BJ (cell line): ENCODE results near the gene SHISA8. TPM values are rescaled to one million over a fixed set of nuclear protein-coding genes. Genes with fewer than 3 reads are reported as not detected.
"Not testable (repeated sequence)": the region's sequence is repeated elsewhere in the genome, so short reads cannot be mapped to it uniquely, and the experiment has no call there.

Source experiments
- CTCF ChIA-PET: fragments of 350-600 bp; formaldehyde crosslinking; extraction: SDS; loops from one replicate; lab custom pipeline; 2021; ENCODE audit warnings: antibody characterized with exemption, inconsistent platforms; lab: Yijun Ruan, JAX
- POLR2A ChIA-PET: fragments of 300-600 bp; sonication (Branson Sonifier 250); formaldehyde crosslinking; extraction: SDS; loops from one replicate; lab custom pipeline; 2021; ENCODE audit warnings: antibody characterized with exemption; lab: Charles Lee
- DNase-seq: peaks from one replicate; pipeline ENCODE4 v3.0.0-alpha.2; 2011; ENCODE audit warnings: low read depth
- H3K27me3 ChIP-seq: 2 replicates; pipeline ENCODE4 v1.6.0; 2011; ENCODE audit warnings: low read length; ENCODE audit not compliant: control insufficient read depth, insufficient read depth
- H3K36me3 ChIP-seq: 2 replicates; pipeline ENCODE4 v1.5.1; 2011; ENCODE audit warnings: low read length; ENCODE audit not compliant: control insufficient read depth, insufficient read depth
- H3K4me3 ChIP-seq: 2 replicates; pipeline ENCODE4 v1.5.1; 2011; ENCODE audit warnings: low read depth, mild to moderate bottlenecking, control low read depth, low read length
- CTCF ChIP-seq: IDR thresholded peaks from 2 replicates; pipeline ENCODE4 v1.5.1; 2011; ENCODE audit warnings: low read depth, mild to moderate bottlenecking, control low read depth, inconsistent platforms, low read length, moderate library complexity; ENCODE audit not compliant: insufficient read depth
- polyA plus RNA-seq: library from polyadenylated mRNA; depleted of rRNA; stranded (reverse); fragments of >200 nt; gene quantifications from 2 replicates; pipeline ENCODE4 v1.2.3, GENCODE V29; 2011

SHISA8 gene
- polyA plus RNA-seq, 1 experiment, result not detected

DNA sequence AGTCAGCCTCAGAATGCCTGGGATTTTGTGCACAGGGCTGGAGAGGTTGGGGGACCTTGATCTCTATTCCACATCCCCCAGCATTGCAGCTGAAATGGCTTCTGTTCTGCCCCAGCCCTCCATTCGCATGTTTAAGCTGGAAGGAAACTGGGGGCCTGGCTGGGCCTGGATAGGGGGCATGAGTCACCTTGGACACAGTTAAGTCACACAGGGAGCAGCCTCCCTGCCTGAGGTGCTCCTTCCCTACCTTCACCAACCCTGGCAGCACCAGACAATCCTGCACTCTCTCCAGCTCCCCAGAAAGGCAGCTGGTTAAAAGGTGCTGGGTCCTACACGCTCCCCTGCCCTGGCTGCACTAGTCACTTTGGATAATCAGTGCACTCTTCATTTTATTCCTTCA is 37.8 kb upstream of the SHISA8 start:
- Histone ChIP-seq H3K4me3 (no peak overlapping the region), H3K27me3 (no peaks in the 10 kb centered on the region), H3K36me3 (no peaks in the 10 kb centered on the region)
- DNase-seq, result no peak
- ChIA-PET POLR2A (no interaction called here), CTCF (interaction anchor here (0.9 to 2.7 kb wide), 2 partner anchors 12 to 492 kb away, joined by 3 to 10 read pairs; no protein-coding TSS in a partner anchor)
- TF ChIP-seq CTCF, result no peak

DNA sequence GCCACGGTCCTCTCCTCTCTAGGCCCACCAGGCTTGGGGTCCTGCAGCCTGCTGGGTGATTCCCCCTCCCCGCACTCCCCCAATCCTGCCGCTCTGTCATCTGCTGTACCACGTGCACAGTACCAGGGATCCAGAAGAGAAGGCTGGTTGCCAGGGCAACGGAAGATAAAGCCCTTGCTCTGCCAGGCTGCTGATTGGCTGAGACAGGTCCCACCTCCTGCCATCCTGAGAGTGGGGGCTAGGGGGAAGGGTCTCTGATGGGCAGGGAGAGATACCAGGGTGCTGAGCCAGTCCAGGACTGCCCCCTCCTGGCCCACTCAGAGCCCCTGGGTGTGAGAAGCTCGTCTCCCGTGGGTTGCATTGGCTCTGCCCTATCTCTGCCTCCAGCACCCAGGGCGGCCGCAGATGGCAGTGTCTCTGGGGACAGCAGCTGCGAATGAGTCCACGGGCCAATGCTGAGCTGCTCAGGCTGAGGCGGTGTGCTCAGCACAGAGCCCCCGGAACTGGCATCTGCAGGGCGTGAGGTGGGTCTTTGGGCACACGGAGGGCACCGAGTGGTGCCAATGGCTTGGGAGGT is 37.1 kb upstream of the SHISA8 start, which contains the start of gene SMIM45:
TSS of gene SMIM45 (plus strand) at position 253 of the 577 bp plus-strand sequence.
- ChIA-PET CTCF (interaction anchor here (0.9 to 2.7 kb wide), 2 partner anchors 11 to 492 kb away, joined by 3 to 10 read pairs; no protein-coding TSS in a partner anchor), POLR2A (no interaction called here)
- no peak for DNase-seq
- H3K27me3 ChIP-seq, result no peaks in the 10 kb centered on the region
- no peak within 1 kb of the TSS for H3K4me3 ChIP-seq
- no peak for TF ChIP-seq CTCF
- no peaks in the 10 kb centered on the region for H3K36me3 ChIP-seq

- POLR2A ChIA-PET, result no interaction called here
- TF ChIP-seq CTCF, result no peak
- CTCF ChIA-PET, result interaction anchor here (0.8 to 2.2 kb wide), 5 partner anchors 8 to 20 kb away, joined by 3 to 5 read pairs (median 4); partner anchors contain the start of gene SEPTIN3
- Histone ChIP-seq H3K27me3 (no peaks in the 10 kb centered on the region), H3K36me3 (no peaks in the 10 kb centered on the region), H3K4me3 (no peak overlapping the region)
- no peak for DNase-seq
These were observed 34.6 kb upstream of the SHISA8 start for GRCh38 chr22:41949297-41949965.

- H3K36me3 ChIP-seq, H3K27me3 ChIP-seq, POLR2A ChIA-PET, DNase-seq, H3K4me3 ChIP-seq: not testable (repeated sequence)
- CTCF ChIA-PET, result interaction anchor here (1.0 to 2.2 kb wide), 2 partner anchors 11 to 18 kb away, joined by 3 to 5 read pairs; no protein-coding TSS in a partner anchor
These were observed 34.0 kb upstream of the SHISA8 start for GRCh38 chr22:41948928-41949296.

GRCh38 chr22:41948142-41948541 is 33.3 kb upstream of the SHISA8 start:
- no peaks in the 10 kb centered on the region for H3K36me3 ChIP-seq
- DNase-seq, result no peak
- POLR2A ChIA-PET, result no interaction called here
- TF ChIP-seq CTCF, result no peak
- H3K27me3 ChIP-seq, result no peaks in the 10 kb centered on the region
- no peak overlapping the region for H3K4me3 ChIP-seq
- CTCF ChIA-PET, result interaction anchor here (2.2 kb wide), 1 partner anchor 12 kb away, joined by 5 read pairs; no protein-coding TSS in a partner anchor
